ENCODE results near the gene THRB.
"Not testable (repeated sequence)": the region's sequence is repeated elsewhere in the genome, so short reads cannot be mapped to it uniquely, and the experiment has no call there.

THRB gene

DNA sequence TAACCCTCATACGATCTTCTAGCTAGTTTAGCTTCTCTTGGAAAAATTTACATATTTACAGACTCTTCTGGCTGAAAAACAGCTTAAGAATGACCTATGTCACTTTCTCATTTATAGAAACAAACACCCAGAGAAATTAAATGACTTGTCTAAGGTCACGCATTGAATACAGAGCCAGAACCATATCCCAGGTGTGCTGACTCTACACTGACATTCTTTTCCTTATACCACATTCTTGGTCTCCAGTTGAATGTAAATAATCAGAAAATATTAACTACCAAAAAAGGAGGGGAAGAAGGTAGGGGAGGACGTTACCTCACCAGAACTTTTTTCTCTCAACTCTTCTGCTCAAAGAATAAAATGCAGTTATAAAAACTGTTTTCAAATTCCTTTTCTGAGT, 95.0 kb downstream of the THRB start:
- WGBS: 92% methylated on average over 2 of the region's 3 CpGs
- Histone ChIP-seq H3K18ac (ENCODE audit: low read depth in 1 of 2, low read length in 2 of 2) (no peak overlapping the region), H3K79me1 (replicated peaks; ENCODE audit: low read length, poor library complexity, severe bottlenecking) (peaks cover 3% of the 10 kb centered on the region), H3K9ac (ENCODE audit: low read length) (no peak overlapping the region), H4K8ac (ENCODE audit: low read length) (no peak overlapping the region), H3K4me3 (ENCODE audit: insufficient read depth in 1 of 2, low read depth in 1 of 2, low read length in 2 of 2) (no peak overlapping the region), H3K4ac (ENCODE audit: low read depth in 1 of 2, low read length in 2 of 2) (no peak overlapping the region), H3K4me1 (ENCODE audit: control insufficient read depth, insufficient read depth, low read depth, low read length) (no peaks in the 10 kb centered on the region), H3K27ac (ENCODE audit: low read length, poor library complexity, severe bottlenecking) (no peak overlapping the region), H2BK5ac (ENCODE audit: low read depth, low read length, poor library complexity, severe bottlenecking) (no peak overlapping the region), H2AFZ (ENCODE audit: low read depth, low read length) (no peak overlapping the region), H3K27me3 (ENCODE audit: control insufficient read depth in 1 of 2, insufficient read depth in 1 of 2, low read length in 2 of 2) (no peaks in the 10 kb centered on the region), H3K4me2 (ENCODE audit: low read length, poor library complexity, severe bottlenecking) (no peak overlapping the region), H2BK15ac (ENCODE audit: low read depth, poor library complexity, severe bottlenecking) (no peak overlapping the region), H3K9me3 (ENCODE audit: control insufficient read depth, low read length) (no peaks in the 10 kb centered on the region), H3K23ac (ENCODE audit: low read length in 2 of 2) (no peak overlapping the region), H2BK120ac (ENCODE audit: low read depth, low read length) (no peak overlapping the region), H3K36me3 (ENCODE audit: control insufficient read depth in 1 of 2, insufficient read depth in 2 of 2, low read depth in 1 of 2, low read length in 2 of 2) (no peaks in the 10 kb centered on the region), H3K14ac (ENCODE audit: low read length in 2 of 2) (no peak overlapping the region), H2AK5ac (ENCODE audit: low read length, severe bottlenecking) (no peak overlapping the region), H2BK12ac (ENCODE audit: low read length in 2 of 2) (no peak overlapping the region), H4K91ac (ENCODE audit: low read length) (no peak overlapping the region)
- no peak for DNase-seq

DNA sequence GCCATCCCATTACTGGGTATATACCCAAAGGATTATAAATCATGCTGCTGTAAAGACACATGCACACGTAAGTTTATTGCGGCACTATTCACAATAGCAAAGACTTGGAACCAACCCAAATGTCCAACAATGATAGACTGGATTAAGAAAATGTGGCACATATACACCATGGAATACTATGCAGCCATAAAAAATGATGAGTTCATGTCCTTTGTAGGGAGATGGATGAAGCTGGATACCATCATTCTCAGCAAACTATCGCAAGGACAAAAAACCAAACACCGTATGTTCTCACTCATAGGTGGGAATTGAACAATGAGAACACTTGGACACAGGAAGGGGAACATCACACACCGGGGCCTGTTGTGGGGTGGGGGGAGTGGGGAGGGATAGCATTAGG, 95.9 kb downstream of the THRB start:
- H2AFZ ChIP-seq (ENCODE audit: low read depth, low read length); H2AK5ac ChIP-seq (ENCODE audit: low read length, severe bottlenecking); H2BK12ac ChIP-seq (ENCODE audit: low read length in 2 of 2); H3K27ac ChIP-seq (ENCODE audit: low read length, poor library complexity, severe bottlenecking); DNase-seq; H3K9ac ChIP-seq (ENCODE audit: low read length); H3K4me3 ChIP-seq (ENCODE audit: insufficient read depth in 1 of 2, low read depth in 1 of 2, low read length in 2 of 2); H3K4me1 ChIP-seq (ENCODE audit: control insufficient read depth, insufficient read depth, low read depth, low read length); H3K79me1 ChIP-seq (replicated peaks; ENCODE audit: low read length, poor library complexity, severe bottlenecking); H3K9me3 ChIP-seq (ENCODE audit: control insufficient read depth, low read length); H3K4ac ChIP-seq (ENCODE audit: low read depth in 1 of 2, low read length in 2 of 2); H3K18ac ChIP-seq (ENCODE audit: low read depth in 1 of 2, low read length in 2 of 2); H2BK15ac ChIP-seq (ENCODE audit: low read depth, poor library complexity, severe bottlenecking); H3K27me3 ChIP-seq (ENCODE audit: control insufficient read depth in 1 of 2, insufficient read depth in 1 of 2, low read length in 2 of 2); H3K14ac ChIP-seq (ENCODE audit: low read length in 2 of 2); H3K36me3 ChIP-seq (ENCODE audit: control insufficient read depth in 1 of 2, insufficient read depth in 2 of 2, low read depth in 1 of 2, low read length in 2 of 2); H3K4me2 ChIP-seq (ENCODE audit: low read length, poor library complexity, severe bottlenecking); H2BK120ac ChIP-seq (ENCODE audit: low read depth, low read length); H3K23ac ChIP-seq (ENCODE audit: low read length in 2 of 2); H4K8ac ChIP-seq (ENCODE audit: low read length); H2BK5ac ChIP-seq (ENCODE audit: low read depth, low read length, poor library complexity, severe bottlenecking); H4K91ac ChIP-seq (ENCODE audit: low read length): not testable (repeated sequence)
- no CpG with 5 or more reads among the region's 5 CpGs for WGBS

DNA sequence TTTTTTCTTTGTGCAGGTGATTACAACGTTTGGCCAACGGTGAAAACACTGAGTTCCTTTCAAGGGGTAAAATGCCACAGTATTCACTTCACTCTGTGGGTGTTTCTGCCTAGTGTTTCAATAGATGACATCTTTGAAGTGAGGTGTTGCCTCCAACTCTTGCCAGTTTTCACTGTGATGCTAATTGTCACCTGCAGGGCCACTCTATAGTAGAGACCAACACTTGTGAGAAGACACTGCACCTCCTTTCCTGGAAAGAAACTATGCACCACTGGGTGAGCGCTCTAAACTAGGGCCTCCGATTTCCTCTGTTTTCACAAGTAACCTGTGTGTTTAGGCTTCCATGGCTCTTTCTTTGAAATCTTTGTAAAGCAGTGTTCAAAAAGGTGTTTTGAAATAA, 98.3 kb downstream of the THRB start:
- no peaks in the 10 kb centered on the region for H3K9me3 ChIP-seq (ENCODE audit: control insufficient read depth, low read length)
- no peak overlapping the region for H3K23ac ChIP-seq (ENCODE audit: low read length in 2 of 2)
- H4K8ac ChIP-seq (ENCODE audit: low read length): no peak overlapping the region
- no peak overlapping the region for H4K91ac ChIP-seq (ENCODE audit: low read length)
- 7% methylated on average over 2 of the region's 4 CpGs for WGBS
- no peaks in the 10 kb centered on the region for H3K4me1 ChIP-seq (ENCODE audit: control insufficient read depth, insufficient read depth, low read depth, low read length)
- no peak overlapping the region for H2AK5ac ChIP-seq (ENCODE audit: low read length, severe bottlenecking)
- no peak overlapping the region for H2BK15ac ChIP-seq (ENCODE audit: low read depth, poor library complexity, severe bottlenecking)
- no peak overlapping the region for H2BK120ac ChIP-seq (ENCODE audit: low read depth, low read length)
- no peak overlapping the region for H2BK12ac ChIP-seq (ENCODE audit: low read length in 2 of 2)
- no peaks in the 10 kb centered on the region for H3K36me3 ChIP-seq (ENCODE audit: control insufficient read depth in 1 of 2, insufficient read depth in 2 of 2, low read depth in 1 of 2, low read length in 2 of 2)
- H3K27ac ChIP-seq (ENCODE audit: low read length, poor library complexity, severe bottlenecking): no peak overlapping the region
- no peak overlapping the region for H2BK5ac ChIP-seq (ENCODE audit: low read depth, low read length, poor library complexity, severe bottlenecking)
- H3K18ac ChIP-seq (ENCODE audit: low read depth in 1 of 2, low read length in 2 of 2): no peak overlapping the region
- H3K9ac ChIP-seq (ENCODE audit: low read length): no peak overlapping the region
- DNase-seq: no peak
- peaks cover 3% of the 10 kb centered on the region for H3K79me1 ChIP-seq (replicated peaks; ENCODE audit: low read length, poor library complexity, severe bottlenecking)
- no peak overlapping the region for H3K4me3 ChIP-seq (ENCODE audit: insufficient read depth in 1 of 2, low read depth in 1 of 2, low read length in 2 of 2)
- H3K27me3 ChIP-seq (ENCODE audit: control insufficient read depth in 1 of 2, insufficient read depth in 1 of 2, low read length in 2 of 2): no peaks in the 10 kb centered on the region
- no peak overlapping the region for H3K14ac ChIP-seq (ENCODE audit: low read length in 2 of 2)
- no peak overlapping the region for H3K4me2 ChIP-seq (ENCODE audit: low read length, poor library complexity, severe bottlenecking)
- H3K4ac ChIP-seq (ENCODE audit: low read depth in 1 of 2, low read length in 2 of 2): no peak overlapping the region
- no peak overlapping the region for H2AFZ ChIP-seq (ENCODE audit: low read depth, low read length)

DNA sequence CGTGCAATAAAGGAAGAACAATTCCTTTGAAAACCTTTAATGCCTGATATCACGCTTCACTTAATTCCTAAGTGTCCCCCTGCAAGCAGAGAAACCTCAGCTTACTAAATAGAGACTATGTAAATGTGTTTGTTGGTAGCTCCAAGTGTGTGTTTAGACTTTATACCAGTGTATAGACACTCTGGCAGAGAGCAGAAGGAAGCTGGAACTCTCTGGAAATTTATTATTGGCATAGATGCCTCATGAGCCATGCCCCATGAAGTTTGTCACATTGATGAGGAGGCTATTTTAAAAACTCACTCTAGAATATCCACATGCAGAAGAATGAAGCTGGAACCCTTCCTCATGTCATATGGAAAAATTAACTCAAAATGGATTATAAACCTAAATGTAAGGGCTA, 99.9 kb downstream of the THRB start:
- no peak overlapping the region for H4K8ac ChIP-seq (ENCODE audit: low read length)
- H3K18ac ChIP-seq (ENCODE audit: low read depth in 1 of 2, low read length in 2 of 2): no peak overlapping the region
- H3K27ac ChIP-seq (ENCODE audit: low read length, poor library complexity, severe bottlenecking): no peak overlapping the region
- H3K9ac ChIP-seq (ENCODE audit: low read length): no peak overlapping the region
- H3K4me2 ChIP-seq (ENCODE audit: low read length, poor library complexity, severe bottlenecking): no peak overlapping the region
- no peak overlapping the region for H3K14ac ChIP-seq (ENCODE audit: low read length in 2 of 2)
- no peak overlapping the region for H3K23ac ChIP-seq (ENCODE audit: low read length in 2 of 2)
- H3K79me1 ChIP-seq (replicated peaks; ENCODE audit: low read length, poor library complexity, severe bottlenecking): peaks cover 3% of the 10 kb centered on the region
- H3K27me3 ChIP-seq (ENCODE audit: control insufficient read depth in 1 of 2, insufficient read depth in 1 of 2, low read length in 2 of 2): no peaks in the 10 kb centered on the region
- H3K4ac ChIP-seq (ENCODE audit: low read depth in 1 of 2, low read length in 2 of 2): no peak overlapping the region
- no peak overlapping the region for H2BK12ac ChIP-seq (ENCODE audit: low read length in 2 of 2)
- H3K4me1 ChIP-seq (ENCODE audit: control insufficient read depth, insufficient read depth, low read depth, low read length): peaks cover 2% of the 10 kb centered on the region
- H2BK120ac ChIP-seq (ENCODE audit: low read depth, low read length): no peak overlapping the region
- no peak overlapping the region for H2BK5ac ChIP-seq (ENCODE audit: low read depth, low read length, poor library complexity, severe bottlenecking)
- no peak overlapping the region for H4K91ac ChIP-seq (ENCODE audit: low read length)
- H2BK15ac ChIP-seq (ENCODE audit: low read depth, poor library complexity, severe bottlenecking): no peak overlapping the region
- DNase-seq: no peak
- no peak overlapping the region for H2AFZ ChIP-seq (ENCODE audit: low read depth, low read length)
- no peak overlapping the region for H2AK5ac ChIP-seq (ENCODE audit: low read length, severe bottlenecking)
- H3K36me3 ChIP-seq (ENCODE audit: control insufficient read depth in 1 of 2, insufficient read depth in 2 of 2, low read depth in 1 of 2, low read length in 2 of 2): no peaks in the 10 kb centered on the region
- no peak overlapping the region for H3K4me3 ChIP-seq (ENCODE audit: insufficient read depth in 1 of 2, low read depth in 1 of 2, low read length in 2 of 2)
- no CpG with 5 or more reads among the region's 2 CpGs for WGBS
- H3K9me3 ChIP-seq (ENCODE audit: control insufficient read depth, low read length): no peaks in the 10 kb centered on the region
